Loucy (cell line): ENCODE measurements around the gene CCT8L2.
"Not testable (repeated sequence)": the region's sequence is repeated elsewhere in the genome, so short reads cannot be mapped to it uniquely, and the experiment has no call there.

Source experiments
- H2AFZ ChIP-seq: fragments of 200-600 bp; sonication (generic); 2 replicates; pipeline ENCODE4 v1.6.0; 2016; ENCODE audit warnings: antibody characterized with exemption, mild to moderate bottlenecking, low read length, moderate library complexity
- H3F3A ChIP-seq: fragments of 200-600 bp; 2 replicates; pipeline ENCODE4 v1.6.0; 2016; ENCODE audit warnings: antibody characterized with exemption, low read depth, mild to moderate bottlenecking
- H3K27me3 ChIP-seq: fragments of 200-600 bp; sonication (generic); 2 replicates; pipeline ENCODE4 v1.6.1; 2014; ENCODE audit warnings: low read length, mild to moderate bottlenecking; ENCODE audit not compliant: insufficient read depth, poor library complexity, severe bottlenecking
- H3K36me3 ChIP-seq: fragments of 200-600 bp; sonication (generic); 2 replicates; pipeline ENCODE4 v1.6.1; 2016; ENCODE audit warnings: low read length; ENCODE audit not compliant: insufficient read depth
- H3K4me1 ChIP-seq: fragments of 200-600 bp; sonication (generic); 2 replicates; pipeline ENCODE4 v1.5.1; 2014; ENCODE audit warnings: low read length, mild to moderate bottlenecking; ENCODE audit not compliant: insufficient read depth, poor library complexity, severe bottlenecking
- H3K4me2 ChIP-seq: fragments of 200-600 bp; sonication (generic); 2 replicates; pipeline ENCODE4 v1.6.0; 2014; ENCODE audit warnings: antibody characterized with exemption, low read length, low read depth, mild to moderate bottlenecking; ENCODE audit not compliant: poor library complexity, severe bottlenecking
- H3K4me3 ChIP-seq: fragments of 200-600 bp; sonication (generic); 2 replicates; pipeline ENCODE4 v1.5.1; 2014; ENCODE audit warnings: low read length, mild to moderate bottlenecking, mixed read lengths; ENCODE audit not compliant: poor library complexity, severe bottlenecking
- H3K79me2 ChIP-seq: fragments of 200-600 bp; sonication (generic); 2 replicates; pipeline ENCODE4 v1.6.1; 2014; ENCODE audit warnings: low read length; ENCODE audit not compliant: insufficient read depth
- H3K9ac ChIP-seq: fragments of 200-600 bp; sonication (generic); 2 replicates; pipeline ENCODE4 v1.6.0; 2014; ENCODE audit warnings: mild to moderate bottlenecking, low read depth, low read length, moderate library complexity; ENCODE audit not compliant: poor library complexity, severe bottlenecking
- H3K9me2 ChIP-seq: fragments of 200-600 bp; sonication (generic); replicated peaks from 2 replicates; pipeline ENCODE4 v1.6.1; 2016; ENCODE audit warnings: low read depth, low read length, mixed read lengths
- H3K9me3 ChIP-seq: fragments of 200-600 bp; sonication (generic); 2 replicates; pipeline ENCODE4 v1.6.1; 2014; ENCODE audit warnings: mild to moderate bottlenecking, antibody characterized with exemption, low read length, low read depth; ENCODE audit not compliant: insufficient read depth
- H4K20me1 ChIP-seq: fragments of 200-600 bp; sonication (generic); 2 replicates; pipeline ENCODE4 v1.6.0; 2014; ENCODE audit warnings: antibody characterized with exemption, low read length, mild to moderate bottlenecking; ENCODE audit not compliant: insufficient read depth, poor library complexity, severe bottlenecking
- EZH2phosphoT487 ChIP-seq: fragments of 200-600 bp; IDR thresholded peaks from 2 replicates; pipeline ENCODE4 v1.6.1; 2018; ENCODE audit warnings: antibody characterized with exemption, mild to moderate bottlenecking, moderate library complexity, borderline replicate concordance
- TF ChIP-seq, protein P1 (sequence below): fragments of 200-600 bp; sonication (generic); conservative IDR thresholded peaks from 2 replicates; pipeline ENCODE4 v1.5.1; 2014; ENCODE audit warnings: mild to moderate bottlenecking, antibody characterized with exemption, low read length

The CCT8L2 gene

DNA sequence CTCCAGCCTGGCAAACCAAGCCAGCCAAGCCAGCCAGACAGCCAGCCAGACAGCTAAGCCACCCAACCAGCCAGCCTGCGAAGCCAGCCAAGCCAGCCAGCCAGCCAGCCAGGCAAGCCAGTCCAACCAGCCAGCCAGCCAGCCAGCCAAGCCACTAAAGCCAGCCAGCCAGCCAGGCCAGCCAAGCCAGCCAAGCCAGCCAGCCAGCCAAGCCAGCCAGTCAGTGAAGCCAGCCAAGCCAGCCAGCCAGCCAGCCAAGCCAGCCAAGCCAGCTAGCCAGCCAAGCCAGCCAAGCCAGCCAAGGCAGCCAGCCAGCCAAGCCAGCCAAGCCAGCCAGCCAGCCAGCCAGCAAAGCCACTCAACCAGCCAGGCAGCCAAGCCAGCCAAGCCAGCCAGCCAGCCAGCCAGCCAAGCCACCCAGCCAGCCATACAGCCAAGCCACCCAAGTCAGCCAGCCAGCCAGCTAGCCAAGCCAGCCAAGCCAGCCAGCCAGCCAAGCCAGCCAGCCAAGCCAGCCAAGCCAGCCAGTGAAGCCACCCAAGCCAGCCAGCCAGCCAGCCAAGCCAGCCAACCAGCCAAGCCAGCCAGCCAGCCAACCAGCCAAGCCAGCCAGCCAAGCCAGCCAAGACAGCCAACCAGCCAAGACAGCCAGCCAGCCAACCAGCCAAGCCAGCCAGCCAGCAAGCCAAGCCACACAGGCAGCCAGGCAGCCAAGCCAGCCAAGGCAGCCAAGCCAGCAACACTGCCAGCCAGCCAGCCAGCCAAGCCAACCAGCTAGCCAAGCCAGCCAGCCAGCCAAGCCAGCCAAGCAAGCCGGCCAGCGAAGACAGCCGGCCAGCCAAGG is 29.7 kb downstream of the CCT8L2 start:
- no peak overlapping the region for H2AFZ ChIP-seq
- no peak for TF ChIP-seq EZH2phosphoT487
- TF ChIP-seq, protein P1, sequence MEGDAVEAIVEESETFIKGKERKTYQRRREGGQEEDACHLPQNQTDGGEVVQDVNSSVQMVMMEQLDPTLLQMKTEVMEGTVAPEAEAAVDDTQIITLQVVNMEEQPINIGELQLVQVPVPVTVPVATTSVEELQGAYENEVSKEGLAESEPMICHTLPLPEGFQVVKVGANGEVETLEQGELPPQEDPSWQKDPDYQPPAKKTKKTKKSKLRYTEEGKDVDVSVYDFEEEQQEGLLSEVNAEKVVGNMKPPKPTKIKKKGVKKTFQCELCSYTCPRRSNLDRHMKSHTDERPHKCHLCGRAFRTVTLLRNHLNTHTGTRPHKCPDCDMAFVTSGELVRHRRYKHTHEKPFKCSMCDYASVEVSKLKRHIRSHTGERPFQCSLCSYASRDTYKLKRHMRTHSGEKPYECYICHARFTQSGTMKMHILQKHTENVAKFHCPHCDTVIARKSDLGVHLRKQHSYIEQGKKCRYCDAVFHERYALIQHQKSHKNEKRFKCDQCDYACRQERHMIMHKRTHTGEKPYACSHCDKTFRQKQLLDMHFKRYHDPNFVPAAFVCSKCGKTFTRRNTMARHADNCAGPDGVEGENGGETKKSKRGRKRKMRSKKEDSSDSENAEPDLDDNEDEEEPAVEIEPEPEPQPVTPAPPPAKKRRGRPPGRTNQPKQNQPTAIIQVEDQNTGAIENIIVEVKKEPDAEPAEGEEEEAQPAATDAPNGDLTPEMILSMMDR, result no peak
- no peak overlapping the region for H3K9ac ChIP-seq
- H3F3A ChIP-seq, result no peaks in the 10 kb centered on the region
- H3K4me1 ChIP-seq, result no peaks in the 10 kb centered on the region
- H3K4me2 ChIP-seq, result no peak overlapping the region
- H3K79me2 ChIP-seq, result no peaks in the 10 kb centered on the region
- H3K27me3 ChIP-seq, result no peaks in the 10 kb centered on the region
- no peak overlapping the region for H3K4me3 ChIP-seq
- no peaks in the 10 kb centered on the region for H3K36me3 ChIP-seq
- no peaks in the 10 kb centered on the region for H4K20me1 ChIP-seq
- no peaks in the 10 kb centered on the region for H3K9me2 ChIP-seq
- no peaks in the 10 kb centered on the region for H3K9me3 ChIP-seq

DNA sequence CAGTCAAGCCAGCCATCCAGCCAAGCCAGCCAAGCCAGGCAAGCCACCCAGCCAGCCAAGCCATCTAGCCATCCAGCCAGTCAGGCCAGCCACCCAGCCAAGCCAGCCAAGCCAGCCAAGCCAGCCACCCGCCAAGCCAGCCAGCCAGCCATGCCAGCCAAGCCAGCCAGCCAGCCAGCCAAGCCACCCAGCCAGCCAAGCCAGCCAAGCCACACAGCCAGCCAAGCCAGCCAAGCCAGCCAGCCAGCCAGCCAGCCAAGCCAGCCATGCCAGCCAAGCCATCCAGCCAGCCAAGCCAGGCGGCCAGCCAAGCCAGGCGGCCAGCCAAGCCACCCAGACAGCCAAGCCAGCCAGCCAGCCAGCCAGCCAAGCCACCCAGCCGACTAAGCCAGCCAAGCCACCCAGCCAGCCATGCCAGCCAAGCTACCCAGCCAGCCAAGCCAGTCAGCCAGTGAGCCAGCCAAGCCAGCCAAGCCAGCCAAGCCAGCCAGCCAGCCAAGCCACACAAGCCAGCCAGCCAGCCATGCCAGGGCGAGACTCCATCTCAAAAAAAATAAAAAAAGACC is 31.4 kb downstream of the CCT8L2 start:
- not testable (repeated sequence) for H3K9me2 ChIP-seq, H2AFZ ChIP-seq, H3F3A ChIP-seq, H3K9me3 ChIP-seq, H3K4me1 ChIP-seq, H3K4me3 ChIP-seq, H4K20me1 ChIP-seq, H3K36me3 ChIP-seq, H3K27me3 ChIP-seq, H3K9ac ChIP-seq, H3K79me2 ChIP-seq, H3K4me2 ChIP-seq

DNA sequence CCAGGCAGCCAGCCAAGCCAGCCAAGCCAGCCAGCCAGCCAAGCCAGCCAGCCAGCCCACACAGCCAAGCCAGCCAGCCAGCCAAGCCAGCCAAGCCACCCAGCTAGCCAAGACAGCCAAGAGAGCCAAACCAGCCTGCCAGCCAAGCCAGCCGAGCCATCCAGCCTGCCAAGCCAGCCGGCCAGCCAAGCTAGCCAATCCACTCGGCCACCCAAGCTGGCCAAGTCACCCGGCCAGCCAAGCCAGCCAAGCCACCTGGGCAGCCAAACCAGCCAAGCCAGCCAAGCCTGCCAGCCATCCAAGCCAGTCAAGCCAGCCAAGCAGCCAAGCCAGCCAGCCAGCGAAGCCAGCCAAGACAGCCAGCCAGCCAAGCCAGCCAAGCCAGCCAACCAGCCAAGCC is 32.0 kb downstream of the CCT8L2 start:
- H3K9me2 ChIP-seq, H2AFZ ChIP-seq, H3K9me3 ChIP-seq, H4K20me1 ChIP-seq, H3K79me2 ChIP-seq, H3K36me3 ChIP-seq, H3F3A ChIP-seq, H3K4me1 ChIP-seq, H3K4me2 ChIP-seq, H3K9ac ChIP-seq, H3K4me3 ChIP-seq, H3K27me3 ChIP-seq: not testable (repeated sequence)

DNA sequence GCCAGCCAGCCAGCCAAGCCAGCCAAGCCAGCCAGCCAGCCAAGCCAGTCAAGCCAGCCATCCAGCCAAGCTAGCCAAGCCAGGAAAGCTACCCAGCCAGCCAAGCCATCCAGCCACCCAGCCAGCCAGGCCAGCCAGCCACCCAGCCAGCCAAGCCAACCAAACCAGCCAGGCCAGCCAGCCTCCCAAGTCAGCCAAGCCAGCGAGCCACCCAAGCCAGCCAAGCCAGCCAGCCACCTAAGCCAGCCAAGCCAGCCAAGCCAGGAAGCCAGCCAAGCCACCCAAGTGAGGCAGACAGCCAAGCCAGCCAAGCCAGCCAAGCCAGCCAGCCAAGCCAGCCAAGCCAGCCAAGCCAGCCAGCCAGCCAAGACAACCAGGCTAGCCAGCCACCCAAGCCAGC is 32.6 kb downstream of the CCT8L2 start:
- H3K4me3 ChIP-seq, H3K9ac ChIP-seq, H3K4me2 ChIP-seq, H2AFZ ChIP-seq, H3K36me3 ChIP-seq, H3K9me3 ChIP-seq, H3K4me1 ChIP-seq, H3F3A ChIP-seq, H3K79me2 ChIP-seq, H3K9me2 ChIP-seq, H3K27me3 ChIP-seq, H4K20me1 ChIP-seq: not testable (repeated sequence)
